ENCODE results near the gene TRA2A.

Gene TRA2A

GRCh38 chr7:23544913-23545354 is 13.2 kb upstream of the TRA2A start:
- Histone ChIP-seq H3K36me3 (ENCODE audit: insufficient read depth, low read length) (no peaks in the 10 kb centered on the region), H2AFZ (ENCODE audit: low read length) (peak overlapping the region; percentile 38; the same call in 1 of the 2 replicates), H4K20me1 (ENCODE audit: insufficient read depth, low read length, poor library complexity, severe bottlenecking) (no peaks in the 10 kb centered on the region), H3K9ac (ENCODE audit: low read depth, low read length, poor library complexity, severe bottlenecking) (no peak overlapping the region), H3K9me3 (ENCODE audit: insufficient read depth, low read depth, low read length) (no peaks in the 10 kb centered on the region), H3K27me3 (ENCODE audit: insufficient read depth, low read length, poor library complexity, severe bottlenecking) (no peaks in the 10 kb centered on the region), H3K9me2 (replicated peaks; ENCODE audit: low read depth, low read length) (no peaks in the 10 kb centered on the region), H3K4me3 (ENCODE audit: low read length, poor library complexity, severe bottlenecking) (no peak overlapping the region), H3K4me1 (ENCODE audit: insufficient read depth, low read length, poor library complexity, severe bottlenecking) (no peaks in the 10 kb centered on the region), H3F3A (ENCODE audit: low read depth) (no peaks in the 10 kb centered on the region), H3K4me2 (ENCODE audit: low read depth, low read length, poor library complexity, severe bottlenecking) (peak overlapping the region; percentile 42), H3K79me2 (ENCODE audit: insufficient read depth, low read length) (no peaks in the 10 kb centered on the region)
- TF ChIP-seq EZH2phosphoT487 (IDR thresholded peaks at IDR 0.05; ENCODE audit: borderline replicate concordance) = no peak
- peak; percentile 65 for TF ChIP-seq CTCF (conservative IDR thresholded peaks at IDR 0.05; ENCODE audit: low read length)

- Histone ChIP-seq H4K20me1 (ENCODE audit: insufficient read depth, low read length, poor library complexity, severe bottlenecking) (no peaks in the 10 kb centered on the region), H3K9ac (ENCODE audit: low read depth, low read length, poor library complexity, severe bottlenecking) (no peak overlapping the region), H2AFZ (ENCODE audit: low read length) (no peak overlapping the region), H3K4me2 (ENCODE audit: low read depth, low read length, poor library complexity, severe bottlenecking) (no peak overlapping the region), H3K79me2 (ENCODE audit: insufficient read depth, low read length) (no peaks in the 10 kb centered on the region), H3K4me3 (ENCODE audit: low read length, poor library complexity, severe bottlenecking) (no peak overlapping the region), H3K27me3 (ENCODE audit: insufficient read depth, low read length, poor library complexity, severe bottlenecking) (no peaks in the 10 kb centered on the region), H3K9me2 (replicated peaks; ENCODE audit: low read depth, low read length) (no peaks in the 10 kb centered on the region), H3F3A (ENCODE audit: low read depth) (no peaks in the 10 kb centered on the region), H3K36me3 (ENCODE audit: insufficient read depth, low read length) (no peaks in the 10 kb centered on the region), H3K4me1 (ENCODE audit: insufficient read depth, low read length, poor library complexity, severe bottlenecking) (peaks cover 5% of the 10 kb centered on the region), H3K9me3 (ENCODE audit: insufficient read depth, low read depth, low read length) (no peaks in the 10 kb centered on the region)
- TF ChIP-seq CTCF (conservative IDR thresholded peaks at IDR 0.05; ENCODE audit: low read length) = no peak
Observed at GRCh38 chr7:23542752-23543151, 11.0 kb upstream of the TRA2A start.

GRCh38 chr7:23539494-23539907 is 7.7 kb upstream of the TRA2A start:
- TF ChIP-seq EZH2phosphoT487 (IDR thresholded peaks at IDR 0.05; ENCODE audit: borderline replicate concordance) (no peak), CTCF (conservative IDR thresholded peaks at IDR 0.05; ENCODE audit: low read length) (no peak)
- H3K27me3 ChIP-seq (ENCODE audit: insufficient read depth, low read length, poor library complexity, severe bottlenecking) = no peaks in the 10 kb centered on the region
- no peaks in the 10 kb centered on the region for H3K9me2 ChIP-seq (replicated peaks; ENCODE audit: low read depth, low read length)
- peaks cover 5% of the 10 kb centered on the region for H3K4me1 ChIP-seq (ENCODE audit: insufficient read depth, low read length, poor library complexity, severe bottlenecking)
- H3K36me3 ChIP-seq (ENCODE audit: insufficient read depth, low read length) = no peaks in the 10 kb centered on the region
- no peak overlapping the region for H3K9ac ChIP-seq (ENCODE audit: low read depth, low read length, poor library complexity, severe bottlenecking)
- H3K4me3 ChIP-seq (ENCODE audit: low read length, poor library complexity, severe bottlenecking) = no peak overlapping the region
- H3K79me2 ChIP-seq (ENCODE audit: insufficient read depth, low read length) = no peaks in the 10 kb centered on the region
- no peaks in the 10 kb centered on the region for H3F3A ChIP-seq (ENCODE audit: low read depth)
- H3K4me2 ChIP-seq (ENCODE audit: low read depth, low read length, poor library complexity, severe bottlenecking) = no peak overlapping the region
- peak overlapping the region; percentile 73 for H2AFZ ChIP-seq (ENCODE audit: low read length)
- H3K9me3 ChIP-seq (ENCODE audit: insufficient read depth, low read depth, low read length) = no peaks in the 10 kb centered on the region
- H4K20me1 ChIP-seq (ENCODE audit: insufficient read depth, low read length, poor library complexity, severe bottlenecking) = no peaks in the 10 kb centered on the region
